ENCODE results near the gene SND1.

SND1 gene

GRCh38 chr7:127886248-127886647 is 234.3 kb downstream of the SND1 start:
- Histone ChIP-seq H3K4me3 (ENCODE audit: insufficient read depth, low read length, poor library complexity, severe bottlenecking) (no peak overlapping the region), H3K9ac (ENCODE audit: low read length) (no peak overlapping the region), H3K36me3 (ENCODE audit: low read length) (peaks cover 17% of the 10 kb centered on the region), H3K27me3 (ENCODE audit: low read length) (no peaks in the 10 kb centered on the region), H3K4me2 (ENCODE audit: low read depth, low read length, poor library complexity, severe bottlenecking) (no peak overlapping the region), H3K27ac (ENCODE audit: low read depth, low read length) (no peak overlapping the region), H4K20me1 (ENCODE audit: low read depth, low read length) (no peaks in the 10 kb centered on the region), H3K9me2 (replicated peaks; ENCODE audit: insufficient read depth, low read length) (no peaks in the 10 kb centered on the region), H3F3A (ENCODE audit: insufficient read depth) (no peaks in the 10 kb centered on the region), H3K79me2 (ENCODE audit: insufficient read depth, low read length) (0 out of 2 replicates have a peak, but pooled peaks cover 5% of the 10 kb centered on the region), H2AFZ (ENCODE audit: low read depth, low read length, severe bottlenecking) (no peak overlapping the region), H3K9me3 (ENCODE audit: insufficient read depth, low read length) (no peaks in the 10 kb centered on the region)
- TF ChIP-seq CTCF (IDR thresholded peaks at IDR 0.05; ENCODE audit: insufficient read depth, low read length, poor library complexity, severe bottlenecking) = no peak
- no peak for TF ChIP-seq EZH2phosphoT487 (conservative IDR thresholded peaks at IDR 0.05; ENCODE audit: low read length)

GRCh38 chr7:127887096-127887495 is 235.1 kb downstream of the SND1 start:
- Histone ChIP-seq H3K27ac (ENCODE audit: low read depth, low read length) (no peak overlapping the region), H3K9me2 (replicated peaks; ENCODE audit: insufficient read depth, low read length) (no peaks in the 10 kb centered on the region), H3F3A (ENCODE audit: insufficient read depth) (no peaks in the 10 kb centered on the region), H3K27me3 (ENCODE audit: low read length) (no peaks in the 10 kb centered on the region), H3K4me3 (ENCODE audit: insufficient read depth, low read length, poor library complexity, severe bottlenecking) (no peak overlapping the region), H3K4me2 (ENCODE audit: low read depth, low read length, poor library complexity, severe bottlenecking) (no peak overlapping the region), H3K9me3 (ENCODE audit: insufficient read depth, low read length) (no peaks in the 10 kb centered on the region), H3K79me2 (ENCODE audit: insufficient read depth, low read length) (0 out of 2 replicates have a peak, but pooled peaks cover 5% of the 10 kb centered on the region), H3K9ac (ENCODE audit: low read length) (no peak overlapping the region), H2AFZ (ENCODE audit: low read depth, low read length, severe bottlenecking) (no peak overlapping the region), H4K20me1 (ENCODE audit: low read depth, low read length) (no peaks in the 10 kb centered on the region), H3K36me3 (ENCODE audit: low read length) (peaks cover 17% of the 10 kb centered on the region)
- TF ChIP-seq CTCF (IDR thresholded peaks at IDR 0.05; ENCODE audit: insufficient read depth, low read length, poor library complexity, severe bottlenecking) (no peak), EZH2phosphoT487 (conservative IDR thresholded peaks at IDR 0.05; ENCODE audit: low read length) (no peak)

- no peak for TF ChIP-seq CTCF (IDR thresholded peaks at IDR 0.05; ENCODE audit: insufficient read depth, low read length, poor library complexity, severe bottlenecking)
- no peak for TF ChIP-seq EZH2phosphoT487 (conservative IDR thresholded peaks at IDR 0.05; ENCODE audit: low read length)
- Histone ChIP-seq H2AFZ (ENCODE audit: low read depth, low read length, severe bottlenecking) (no peak overlapping the region), H4K20me1 (ENCODE audit: low read depth, low read length) (no peaks in the 10 kb centered on the region), H3K4me3 (ENCODE audit: insufficient read depth, low read length, poor library complexity, severe bottlenecking) (no peak overlapping the region), H3K27me3 (ENCODE audit: low read length) (no peaks in the 10 kb centered on the region), H3K36me3 (ENCODE audit: low read length) (peaks cover 17% of the 10 kb centered on the region), H3K27ac (ENCODE audit: low read depth, low read length) (no peak overlapping the region), H3K9me2 (replicated peaks; ENCODE audit: insufficient read depth, low read length) (no peaks in the 10 kb centered on the region), H3K9ac (ENCODE audit: low read length) (no peak overlapping the region), H3K4me2 (ENCODE audit: low read depth, low read length, poor library complexity, severe bottlenecking) (no peak overlapping the region), H3F3A (ENCODE audit: insufficient read depth) (no peaks in the 10 kb centered on the region), H3K9me3 (ENCODE audit: insufficient read depth, low read length) (no peaks in the 10 kb centered on the region), H3K79me2 (ENCODE audit: insufficient read depth, low read length) (0 out of 2 replicates have a peak, but pooled peaks cover 5% of the 10 kb centered on the region)
Observed at GRCh38 chr7:127887631-127888030, 235.6 kb downstream of the SND1 start.

Measured in SU-DHL-6 (cell line).